ENCODE data around the gene MYO19. TPM values are rescaled to one million over a fixed set of nuclear protein-coding genes. Genes with fewer than 3 reads are reported as not detected.

MYO19 gene
- total RNA-seq, 1 experiment from 2014 or later = 72.2 TPM

- Mint-ChIP-seq H3K27ac (ENCODE audit: low read depth, unreplicated experiment) (no peak overlapping the region), H3K9me3 (ENCODE audit: unreplicated experiment) (no peaks in the 10 kb centered on the region), H3K4me3 (ENCODE audit: unreplicated experiment) (no peak overlapping the region), H3K36me3 (ENCODE audit: insufficient read depth, unreplicated experiment) (no peaks in the 10 kb centered on the region), H3K27me3 (ENCODE audit: insufficient read depth, unreplicated experiment) (peaks cover 56% of the 10 kb centered on the region), H3K4me1 (ENCODE audit: insufficient read depth, unreplicated experiment) (no peaks in the 10 kb centered on the region)
- ChIA-PET CTCF (interaction anchor here (0.7 to 2.4 kb wide), 3 partner anchors 24 to 333 kb away, joined by 3 to 15 read pairs (median 3); no protein-coding TSS in a partner anchor), POLR2A (no interaction called here)
- BruUV-seq (replicated peaks) = no TSS peak
- TF ChIP-seq, protein P1, sequence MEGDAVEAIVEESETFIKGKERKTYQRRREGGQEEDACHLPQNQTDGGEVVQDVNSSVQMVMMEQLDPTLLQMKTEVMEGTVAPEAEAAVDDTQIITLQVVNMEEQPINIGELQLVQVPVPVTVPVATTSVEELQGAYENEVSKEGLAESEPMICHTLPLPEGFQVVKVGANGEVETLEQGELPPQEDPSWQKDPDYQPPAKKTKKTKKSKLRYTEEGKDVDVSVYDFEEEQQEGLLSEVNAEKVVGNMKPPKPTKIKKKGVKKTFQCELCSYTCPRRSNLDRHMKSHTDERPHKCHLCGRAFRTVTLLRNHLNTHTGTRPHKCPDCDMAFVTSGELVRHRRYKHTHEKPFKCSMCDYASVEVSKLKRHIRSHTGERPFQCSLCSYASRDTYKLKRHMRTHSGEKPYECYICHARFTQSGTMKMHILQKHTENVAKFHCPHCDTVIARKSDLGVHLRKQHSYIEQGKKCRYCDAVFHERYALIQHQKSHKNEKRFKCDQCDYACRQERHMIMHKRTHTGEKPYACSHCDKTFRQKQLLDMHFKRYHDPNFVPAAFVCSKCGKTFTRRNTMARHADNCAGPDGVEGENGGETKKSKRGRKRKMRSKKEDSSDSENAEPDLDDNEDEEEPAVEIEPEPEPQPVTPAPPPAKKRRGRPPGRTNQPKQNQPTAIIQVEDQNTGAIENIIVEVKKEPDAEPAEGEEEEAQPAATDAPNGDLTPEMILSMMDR (IDR thresholded peaks at IDR 0.05; ENCODE audit: unreplicated experiment) = no peak
- DNase-seq (ENCODE audit: unreplicated experiment) = no peak
- intact Hi-C loops (cut with micrococcal nuclease) = no loop called here
Observed at GRCh38 chr17:36481829-36482228, 52.8 kb downstream of the MYO19 start.

GRCh38 chr17:36475346-36475970 is 59.2 kb downstream of the MYO19 start:
- no peaks in the 10 kb centered on the region for H3K9me3 Mint-ChIP-seq (ENCODE audit: unreplicated experiment)
- CTCF ChIA-PET = interaction anchor here (0.6 to 1.2 kb wide), 4 partner anchors 9 to 504 kb away, joined by 3 to 6 read pairs (median 4); no protein-coding TSS in a partner anchor
- H3K4me3 Mint-ChIP-seq (ENCODE audit: unreplicated experiment) = no peak overlapping the region
- H3K27me3 Mint-ChIP-seq (ENCODE audit: insufficient read depth, unreplicated experiment) = peaks cover 88% of the 10 kb centered on the region
- DNase-seq (ENCODE audit: unreplicated experiment) = peak; percentile 5
- intact Hi-C loops (cut with micrococcal nuclease) = no loop called here
- no peak overlapping the region for H3K27ac Mint-ChIP-seq (ENCODE audit: low read depth, unreplicated experiment)
- H3K4me1 Mint-ChIP-seq (ENCODE audit: insufficient read depth, unreplicated experiment) = no peaks in the 10 kb centered on the region
- POLR2A ChIA-PET = interaction anchor here (1.6 kb wide), 1 partner anchor 11 kb away, joined by 4 read pairs; the partner anchor contains the start of gene ZNHIT3
- TF ChIP-seq, protein P1 (IDR thresholded peaks at IDR 0.05; ENCODE audit: unreplicated experiment) = no peak
- no peaks in the 10 kb centered on the region for H3K36me3 Mint-ChIP-seq (ENCODE audit: insufficient read depth, unreplicated experiment)
- BruUV-seq (replicated peaks) = no TSS peak

DNA sequence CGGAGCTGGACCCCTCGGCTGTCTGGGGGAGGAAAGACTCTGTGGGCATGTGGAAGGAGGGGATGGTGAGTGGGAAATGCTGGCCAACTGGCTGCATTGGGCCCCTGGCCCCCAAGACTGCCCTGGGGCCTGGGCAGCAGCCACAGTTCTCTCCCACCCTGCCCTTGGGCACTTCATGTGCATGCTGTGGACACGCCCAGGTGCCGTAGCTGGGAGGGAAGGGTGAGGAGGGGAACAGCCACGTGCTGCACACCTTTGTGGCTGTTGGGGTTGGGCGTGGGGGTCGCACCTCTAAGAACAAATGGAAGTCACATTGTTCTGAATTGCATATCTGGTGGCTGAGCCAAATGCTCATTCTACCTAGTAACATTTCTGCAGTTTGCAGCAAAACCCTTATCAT is 60.1 kb downstream of the MYO19 start:
- Mint-ChIP-seq H3K4me3 (ENCODE audit: unreplicated experiment) (no peak overlapping the region), H3K36me3 (ENCODE audit: insufficient read depth, unreplicated experiment) (no peaks in the 10 kb centered on the region), H3K9me3 (ENCODE audit: unreplicated experiment) (no peaks in the 10 kb centered on the region), H3K27ac (ENCODE audit: low read depth, unreplicated experiment) (no peak overlapping the region), H3K27me3 (ENCODE audit: insufficient read depth, unreplicated experiment) (peaks cover 88% of the 10 kb centered on the region), H3K4me1 (ENCODE audit: insufficient read depth, unreplicated experiment) (no peaks in the 10 kb centered on the region)
- DNase-seq (ENCODE audit: unreplicated experiment) = no peak
- TF ChIP-seq, protein P1 (IDR thresholded peaks at IDR 0.05; ENCODE audit: unreplicated experiment) = no peak
- CTCF ChIA-PET = interaction anchor here (1.5 kb wide), 1 partner anchor 9 kb away, joined by 5 read pairs; no protein-coding TSS in a partner anchor
- intact Hi-C loops (cut with micrococcal nuclease) = no loop called here
- BruUV-seq (replicated peaks) = no TSS peak
- POLR2A ChIA-PET = no interaction called here

GRCh38 chr17:36470499-36470898 is 64.2 kb downstream of the MYO19 start:
- no peaks in the 10 kb centered on the region for H3K9me3 Mint-ChIP-seq (ENCODE audit: unreplicated experiment)
- DNase-seq (ENCODE audit: unreplicated experiment) = no peak
- H3K36me3 Mint-ChIP-seq (ENCODE audit: insufficient read depth, unreplicated experiment) = no peaks in the 10 kb centered on the region
- H3K4me3 Mint-ChIP-seq (ENCODE audit: unreplicated experiment) = no peak overlapping the region
- intact Hi-C loops (cut with micrococcal nuclease) = no loop called here
- CTCF ChIA-PET = no interaction called here
- no peaks in the 10 kb centered on the region for H3K4me1 Mint-ChIP-seq (ENCODE audit: insufficient read depth, unreplicated experiment)
- H3K27me3 Mint-ChIP-seq (ENCODE audit: insufficient read depth, unreplicated experiment) = peaks cover 83% of the 10 kb centered on the region
- POLR2A ChIA-PET = no interaction called here
- TF ChIP-seq, protein P1 (IDR thresholded peaks at IDR 0.05; ENCODE audit: unreplicated experiment) = no peak
- H3K27ac Mint-ChIP-seq (ENCODE audit: low read depth, unreplicated experiment) = no peak overlapping the region
- no TSS peak for BruUV-seq (replicated peaks)

Measured in MCF 10A (cell line).